BE2C (cell line): ENCODE measurements around the gene PPP2R5D.
"Not testable (repeated sequence)": the region's sequence is repeated elsewhere in the genome, so short reads cannot be mapped to it uniquely, and the experiment has no call there.

Source experiments
- DNase-seq: peaks from one replicate; pipeline ENCODE4 v3.0.0-alpha.2; 2020
- H3K27me3 ChIP-seq: fragments of 250-450 bp; sonication (Bioruptor Pico); 2 replicates; pipeline ENCODE4 v1.5.1; 2020; ENCODE audit warnings: mild to moderate bottlenecking
- H3K36me3 ChIP-seq: fragments of 250-450 bp; sonication (Bioruptor Pico); 2 replicates; pipeline ENCODE4 v1.5.1; 2020; ENCODE audit warnings: mild to moderate bottlenecking
- H3K4me1 ChIP-seq: fragments of 250-450 bp; sonication (Bioruptor Pico); 2 replicates; pipeline ENCODE4 v1.5.1; 2020
- H3K4me3 ChIP-seq: 2 replicates; pipeline ENCODE4 v1.5.1; 2011; ENCODE audit warnings: low read depth, low read length
- H3K9me3 ChIP-seq: fragments of 250-450 bp; sonication (Bioruptor Pico); 2 replicates; pipeline ENCODE4 v1.5.1; 2020
- TF ChIP-seq, protein P1 (sequence below): IDR thresholded peaks from 2 replicates; pipeline ENCODE4 v1.5.1; 2012; ENCODE audit warnings: mild to moderate bottlenecking, low read depth, low read length

The PPP2R5D gene

DNA sequence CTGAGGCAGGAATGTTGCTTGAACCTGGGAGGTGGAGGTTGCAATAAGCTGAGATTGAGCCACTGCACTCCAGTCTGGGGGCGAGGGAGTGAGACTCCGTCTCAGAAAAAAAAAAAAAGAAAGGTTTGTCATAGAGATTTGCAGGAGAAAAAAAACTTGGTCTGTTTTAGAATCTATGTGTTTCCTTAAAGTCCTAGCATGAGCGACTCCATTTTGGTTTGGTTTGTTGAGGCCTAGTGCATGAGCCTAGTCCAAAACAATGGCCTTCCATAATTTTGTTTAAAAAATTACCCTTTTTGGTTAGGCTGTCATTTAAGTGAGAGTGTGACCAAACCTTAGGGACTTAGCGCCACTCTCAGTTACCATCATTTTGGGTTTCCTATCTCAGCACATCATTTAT is 32.0 kb upstream of the PPP2R5D start:
- Histone ChIP-seq H3K9me3 (no peaks in the 10 kb centered on the region), H3K4me3 (no peak overlapping the region), H3K4me1 (no peaks in the 10 kb centered on the region), H3K27me3 (no peaks in the 10 kb centered on the region), H3K36me3 (no peaks in the 10 kb centered on the region)
- TF ChIP-seq, protein P1, sequence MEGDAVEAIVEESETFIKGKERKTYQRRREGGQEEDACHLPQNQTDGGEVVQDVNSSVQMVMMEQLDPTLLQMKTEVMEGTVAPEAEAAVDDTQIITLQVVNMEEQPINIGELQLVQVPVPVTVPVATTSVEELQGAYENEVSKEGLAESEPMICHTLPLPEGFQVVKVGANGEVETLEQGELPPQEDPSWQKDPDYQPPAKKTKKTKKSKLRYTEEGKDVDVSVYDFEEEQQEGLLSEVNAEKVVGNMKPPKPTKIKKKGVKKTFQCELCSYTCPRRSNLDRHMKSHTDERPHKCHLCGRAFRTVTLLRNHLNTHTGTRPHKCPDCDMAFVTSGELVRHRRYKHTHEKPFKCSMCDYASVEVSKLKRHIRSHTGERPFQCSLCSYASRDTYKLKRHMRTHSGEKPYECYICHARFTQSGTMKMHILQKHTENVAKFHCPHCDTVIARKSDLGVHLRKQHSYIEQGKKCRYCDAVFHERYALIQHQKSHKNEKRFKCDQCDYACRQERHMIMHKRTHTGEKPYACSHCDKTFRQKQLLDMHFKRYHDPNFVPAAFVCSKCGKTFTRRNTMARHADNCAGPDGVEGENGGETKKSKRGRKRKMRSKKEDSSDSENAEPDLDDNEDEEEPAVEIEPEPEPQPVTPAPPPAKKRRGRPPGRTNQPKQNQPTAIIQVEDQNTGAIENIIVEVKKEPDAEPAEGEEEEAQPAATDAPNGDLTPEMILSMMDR, result no peak
- DNase-seq, result no peak

DNA sequence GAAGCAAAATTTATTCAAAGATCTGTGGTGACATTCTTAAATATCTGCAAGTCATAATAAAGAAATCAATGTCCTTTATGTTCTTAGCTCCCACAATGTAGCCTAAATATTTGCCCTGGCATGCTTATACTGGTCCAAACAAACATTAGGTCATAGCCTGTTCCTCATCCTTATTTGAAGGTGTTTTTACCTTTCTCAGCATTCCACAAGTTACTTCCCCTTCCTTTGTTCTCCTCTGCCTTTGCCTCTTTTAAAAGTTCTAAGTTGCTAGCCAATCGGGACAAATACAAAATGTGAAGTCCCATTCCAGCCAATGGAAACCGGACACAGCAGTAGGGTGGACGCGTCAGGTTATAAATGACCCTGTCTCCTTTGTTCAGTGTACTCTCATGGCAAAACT is 30.0 kb upstream of the PPP2R5D start:
- not testable (repeated sequence) for H3K27me3 ChIP-seq, DNase-seq, H3K36me3 ChIP-seq, H3K4me3 ChIP-seq, H3K4me1 ChIP-seq, H3K9me3 ChIP-seq

DNA sequence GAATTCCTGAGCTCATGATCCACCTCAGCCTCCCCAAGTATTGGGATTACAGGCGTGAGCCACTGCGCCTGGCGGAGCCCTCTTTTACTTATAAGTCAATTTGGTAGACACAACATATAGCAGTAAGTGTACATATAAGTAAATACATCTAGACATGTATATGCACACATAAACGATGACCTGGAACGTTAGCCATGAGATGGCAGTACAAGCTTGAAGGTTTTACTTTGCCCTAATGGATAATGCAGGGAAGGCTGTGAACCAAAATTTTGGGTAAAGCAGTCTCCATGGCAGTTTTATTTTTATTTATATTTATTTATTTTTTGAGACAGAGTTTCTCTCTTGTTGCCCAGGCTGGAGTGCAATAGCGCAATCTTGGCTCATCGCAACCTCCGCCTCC is 26.2 kb upstream of the PPP2R5D start:
- TF ChIP-seq, protein P1, result no peak
- Histone ChIP-seq H3K9me3 (no peaks in the 10 kb centered on the region), H3K36me3 (no peaks in the 10 kb centered on the region), H3K27me3 (no peaks in the 10 kb centered on the region), H3K4me3 (no peak overlapping the region), H3K4me1 (no peaks in the 10 kb centered on the region)
- no peak for DNase-seq

DNA sequence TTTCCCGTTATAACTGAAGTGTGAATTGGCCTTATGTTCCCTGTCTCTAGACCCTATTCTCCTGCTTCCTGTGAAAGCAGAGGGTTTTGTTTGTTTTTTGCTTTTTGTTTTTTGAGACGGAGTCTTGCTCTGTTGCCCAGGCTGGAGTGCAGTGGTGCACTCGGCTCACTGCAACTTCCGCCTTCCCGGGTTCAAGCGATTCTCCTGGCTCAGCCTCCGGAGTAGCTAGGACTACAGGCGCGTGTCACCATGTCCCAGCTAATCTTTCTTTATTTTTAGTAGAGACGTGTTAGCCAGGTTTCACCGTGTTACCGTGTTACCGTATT is 24.5 kb upstream of the PPP2R5D start:
- Histone ChIP-seq H3K9me3 (no peaks in the 10 kb centered on the region), H3K4me3 (peak overlapping the region; percentile 53; the same call in 1 of the 2 replicates)

DNA sequence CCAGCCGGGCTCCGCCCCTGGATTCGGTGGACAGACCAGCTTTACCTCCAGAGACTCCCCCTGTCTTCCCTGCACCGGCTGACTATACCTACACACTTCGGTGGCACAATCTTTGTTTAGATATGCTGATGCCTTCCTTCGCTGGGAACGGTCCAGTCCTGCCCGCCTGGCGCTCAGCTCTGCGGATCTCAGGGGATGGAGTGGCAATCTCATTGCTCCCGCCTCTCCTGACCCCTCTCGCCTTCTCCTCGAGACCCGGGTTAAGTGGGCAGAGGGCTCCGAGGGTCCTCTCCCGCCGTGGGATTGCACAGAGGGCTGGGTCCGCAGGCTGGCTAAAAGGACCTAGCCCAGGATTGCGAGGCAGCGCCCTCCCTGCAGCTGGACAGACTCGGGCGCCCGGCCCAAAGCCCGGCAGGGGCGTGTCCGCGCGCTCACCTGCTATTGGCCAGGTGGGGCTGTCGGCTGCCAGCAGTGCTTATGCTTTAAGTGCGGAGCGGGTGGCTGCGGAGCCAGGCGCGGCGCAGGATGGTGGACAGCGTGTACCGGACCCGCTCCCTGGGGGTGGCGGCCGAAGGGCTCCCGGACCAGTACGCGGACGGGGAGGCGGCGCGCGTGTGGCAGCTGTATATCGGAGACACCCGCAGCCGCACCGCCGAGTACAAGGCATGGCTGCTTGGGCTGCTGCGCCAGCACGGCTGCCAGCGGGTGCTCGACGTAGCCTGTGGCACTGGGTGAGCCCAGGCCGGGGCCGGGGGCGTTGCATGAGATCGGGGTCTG is 23.9 kb upstream of the PPP2R5D start, which contains the start of gene GNMT:
TSS of gene GNMT (plus strand) at position 512 of the 777 bp plus-strand sequence. CDS start at position 526, 14 bp downstream.
- Histone ChIP-seq H3K9me3 (no peaks in the 10 kb centered on the region), H3K4me3 (peak within 1 kb of the TSS; percentile 53), H3K36me3 (peaks cover 4% of the 10 kb centered on the region), H3K4me1 (no peaks in the 10 kb centered on the region), H3K27me3 (no peaks in the 10 kb centered on the region)
- TF ChIP-seq, protein P1, result no peak
- peak; percentile 51 for DNase-seq

More for the DNA sequence above, 24.5 kb upstream of the PPP2R5D start:
- Histone ChIP-seq H3K4me1 (no peaks in the 10 kb centered on the region), H3K27me3 (no peaks in the 10 kb centered on the region), H3K36me3 (peaks cover 4% of the 10 kb centered on the region)
- TF ChIP-seq, protein P1, result no peak
- DNase-seq, result no peak

DNA sequence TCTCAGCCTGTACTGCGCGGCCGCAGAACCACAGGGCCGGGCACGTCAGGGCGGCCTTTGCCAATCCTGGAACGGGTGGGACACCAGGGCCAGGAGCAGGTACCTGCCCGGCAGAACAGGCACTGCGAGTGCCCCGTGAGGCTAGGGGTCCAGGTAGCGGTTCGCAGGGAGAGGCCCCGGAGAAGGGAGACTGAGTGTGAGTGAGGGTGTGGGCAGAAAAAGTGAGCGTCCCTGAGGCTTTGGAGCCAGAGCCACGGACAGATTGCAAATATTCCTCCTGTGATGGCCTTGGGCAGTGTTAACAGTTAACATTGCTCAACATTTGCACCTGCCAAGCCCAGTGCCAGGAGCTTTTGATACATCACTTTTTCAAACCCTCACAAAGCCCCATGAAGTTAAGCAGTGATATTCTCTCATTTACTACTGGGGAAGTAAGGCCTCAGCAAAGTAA is 23.3 kb upstream of the PPP2R5D start:
- no peaks in the 10 kb centered on the region for H3K27me3 ChIP-seq
- peaks cover 4% of the 10 kb centered on the region for H3K36me3 ChIP-seq
- DNase-seq, result no peak
- TF ChIP-seq, protein P1, result no peak
- no peaks in the 10 kb centered on the region for H3K9me3 ChIP-seq
- H3K4me1 ChIP-seq, result no peaks in the 10 kb centered on the region
- H3K4me3 ChIP-seq, result peak overlapping the region; percentile 53
